KOPT-K1 (cell line): Measurements from ENCODE around the gene DGKQ.

Experiments used
- H3K27ac ChIP-seq: fragments of 200-600 bp; sonication (generic); 2 replicates; pipeline ENCODE4 v1.5.1; 2016; ENCODE audit warnings: antibody characterized with exemption, mild to moderate bottlenecking, low read depth, low read length; ENCODE audit not compliant: poor library complexity, severe bottlenecking
- H3K36me3 ChIP-seq: fragments of 200-600 bp; sonication (generic); 2 replicates; pipeline ENCODE4 v1.5.1; 2017; ENCODE audit warnings: antibody characterized with exemption, mild to moderate bottlenecking, low read length, moderate library complexity; ENCODE audit not compliant: insufficient read depth
- H3K9me3 ChIP-seq: fragments of 200-600 bp; sonication (generic); 2 replicates; pipeline ENCODE4 v1.5.1; 2017; ENCODE audit warnings: antibody characterized with exemption, low read length, mild to moderate bottlenecking; ENCODE audit not compliant: insufficient read depth, poor library complexity, severe bottlenecking

Gene DGKQ

DNA sequence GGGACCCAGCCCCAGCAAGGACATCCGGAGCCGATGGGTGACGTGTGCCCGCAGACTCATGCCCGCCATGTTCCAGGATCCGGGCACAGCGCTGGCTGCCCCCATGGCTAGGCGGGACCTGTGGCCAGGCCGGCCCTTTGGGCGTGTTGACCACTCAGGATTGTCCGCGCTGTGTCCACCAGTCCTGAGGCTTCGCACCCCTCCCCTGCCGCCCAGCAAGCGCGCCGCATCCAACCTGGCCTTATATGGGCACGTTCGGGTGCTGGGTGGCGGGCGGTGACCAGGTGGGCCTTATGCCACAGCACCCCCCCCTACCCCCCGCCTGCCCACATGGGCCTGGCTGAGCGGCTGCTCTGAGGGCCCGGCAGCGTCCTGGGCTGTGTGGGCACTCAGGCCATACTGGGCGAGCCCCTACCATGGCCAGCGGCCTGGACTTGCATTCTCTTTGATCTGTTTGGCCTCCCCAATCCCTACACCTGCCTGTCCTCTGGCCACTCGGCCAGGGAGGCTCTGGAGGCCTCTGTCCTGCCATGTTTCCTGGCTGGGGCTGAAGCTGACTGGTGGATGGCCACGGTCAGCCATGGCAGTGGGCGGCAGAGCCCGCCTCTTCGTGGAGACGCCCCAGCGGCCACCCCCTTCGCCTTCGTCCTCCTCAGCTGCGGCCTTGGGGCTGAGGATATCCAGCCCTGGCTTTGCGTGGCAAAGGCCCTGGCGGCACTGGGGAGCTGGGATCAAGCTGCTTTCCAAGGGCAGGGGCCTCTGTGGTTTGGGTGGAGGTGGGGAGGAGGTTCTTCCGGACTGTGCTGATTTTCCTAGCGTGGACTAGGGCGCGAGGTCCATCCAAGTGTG is 40.1 kb upstream of the DGKQ start:
- Histone ChIP-seq H3K9me3 (no peaks in the 10 kb centered on the region), H3K27ac (no peak overlapping the region), H3K36me3 (no peaks in the 10 kb centered on the region)

GRCh38 chr4:1012034-1012739 is 38.8 kb upstream of the DGKQ start:
- H3K36me3 ChIP-seq: no peaks in the 10 kb centered on the region
- H3K27ac ChIP-seq: no peak overlapping the region
- no peaks in the 10 kb centered on the region for H3K9me3 ChIP-seq

- no peaks in the 10 kb centered on the region for H3K9me3 ChIP-seq
- H3K36me3 ChIP-seq: no peaks in the 10 kb centered on the region
- H3K27ac ChIP-seq: no peak overlapping the region
These were observed 38.3 kb upstream of the DGKQ start for GRCh38 chr4:1011666-1012033.

DNA sequence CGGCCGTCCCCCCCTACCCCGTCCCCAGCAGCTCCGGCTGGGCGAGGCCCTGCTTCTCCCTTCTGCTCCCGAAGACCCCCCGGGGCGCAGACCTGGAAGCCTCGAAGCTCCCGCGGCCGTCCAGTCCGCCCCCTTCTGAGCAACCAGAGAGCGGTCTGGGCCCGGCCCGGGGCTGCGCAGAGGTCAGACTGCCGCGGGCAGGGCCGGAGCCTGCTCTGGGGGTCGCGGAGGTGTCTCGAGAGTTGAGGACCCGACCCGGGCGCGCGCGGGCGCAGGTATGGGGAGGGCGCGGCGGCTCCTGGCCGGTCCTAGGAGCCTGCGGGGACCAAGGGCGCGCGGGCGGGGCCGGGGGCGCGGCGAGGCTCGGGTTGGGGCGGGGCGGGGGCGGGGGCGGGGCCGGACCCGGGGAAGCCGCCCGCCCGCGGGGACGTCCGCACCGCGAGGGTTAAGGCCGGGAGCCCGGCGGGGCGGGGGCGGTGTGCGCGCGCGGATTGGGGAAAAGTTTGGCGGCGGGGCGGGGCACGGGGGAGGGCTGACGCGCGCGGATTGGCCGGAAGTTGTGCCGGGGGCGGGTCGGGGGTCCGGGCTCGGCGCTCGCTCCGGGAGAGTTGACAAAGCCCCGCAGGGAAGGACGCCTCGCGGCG is 37.8 kb upstream of the DGKQ start, which contains the start of gene FGFRL1:
Gene FGFRL1 (plus strand): TSS at position 605 of the 644 bp plus-strand sequence. CDS start 860 bp downstream, outside the sequence.
- H3K36me3 ChIP-seq: no peaks in the 10 kb centered on the region
- no peak within 1 kb of the TSS for H3K27ac ChIP-seq
- no peaks in the 10 kb centered on the region for H3K9me3 ChIP-seq

DNA sequence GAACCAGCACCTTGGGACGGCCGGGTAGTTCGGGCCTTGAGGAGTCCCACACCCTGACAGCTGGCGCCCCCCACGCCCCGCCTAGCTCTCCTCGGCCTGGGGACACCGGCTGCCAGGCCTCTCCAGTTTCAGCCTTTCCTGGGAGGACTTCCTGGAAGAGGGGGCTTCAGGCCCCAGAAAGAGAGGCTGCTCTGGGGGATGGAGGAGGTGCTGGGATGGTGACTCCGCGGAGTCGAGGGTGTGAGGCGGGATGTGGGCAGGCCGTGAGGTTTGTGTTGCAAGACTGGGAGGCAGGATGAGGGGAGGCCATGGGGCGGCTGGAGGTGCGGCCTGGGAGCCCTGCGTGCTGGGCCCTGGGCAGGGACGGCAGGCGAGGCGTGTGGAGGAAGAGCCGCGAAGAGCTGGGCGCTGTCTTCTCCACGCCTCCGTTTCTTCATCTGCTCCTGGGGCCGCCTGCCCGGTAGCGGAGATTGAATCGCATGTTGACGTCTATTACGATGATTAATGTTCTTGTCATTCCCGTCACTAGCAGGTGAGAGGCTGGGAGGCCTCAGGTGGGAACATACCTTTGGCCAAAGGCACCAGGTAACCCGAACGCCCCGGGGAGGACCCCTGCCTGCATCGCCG is 37.1 kb upstream of the DGKQ start:
- no peak overlapping the region for H3K27ac ChIP-seq
- no peaks in the 10 kb centered on the region for H3K36me3 ChIP-seq
- no peaks in the 10 kb centered on the region for H3K9me3 ChIP-seq

GRCh38 chr4:1009542-1010394 is 36.4 kb upstream of the DGKQ start:
- H3K36me3 ChIP-seq: no peaks in the 10 kb centered on the region
- no peak overlapping the region for H3K27ac ChIP-seq
- no peaks in the 10 kb centered on the region for H3K9me3 ChIP-seq

- Histone ChIP-seq H3K36me3 (no peaks in the 10 kb centered on the region), H3K9me3 (no peaks in the 10 kb centered on the region), H3K27ac (no peak overlapping the region)
These were observed 35.6 kb upstream of the DGKQ start for GRCh38 chr4:1008840-1009541.

DNA sequence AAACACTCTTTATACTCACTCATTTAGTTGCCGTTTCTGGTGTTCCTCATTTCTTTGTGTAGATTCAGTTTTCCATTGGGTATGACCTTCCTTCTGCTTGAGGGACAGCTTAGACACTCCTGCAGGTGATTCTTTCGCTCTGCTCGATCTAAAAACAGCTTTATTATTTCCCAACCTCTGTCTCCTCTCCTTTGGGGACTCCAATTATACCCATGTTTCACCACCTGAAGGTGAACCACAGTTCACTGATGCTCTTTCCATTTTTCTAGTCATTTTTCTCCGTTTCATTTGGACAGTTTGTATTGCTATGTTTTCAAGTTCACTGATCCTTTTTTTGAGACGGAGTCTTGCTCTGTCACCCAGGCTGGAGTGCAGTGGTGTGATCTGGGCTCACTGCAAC is 33.5 kb upstream of the DGKQ start:
- Histone ChIP-seq H3K27ac (no peak overlapping the region), H3K9me3 (no peaks in the 10 kb centered on the region), H3K36me3 (no peaks in the 10 kb centered on the region)

DNA sequence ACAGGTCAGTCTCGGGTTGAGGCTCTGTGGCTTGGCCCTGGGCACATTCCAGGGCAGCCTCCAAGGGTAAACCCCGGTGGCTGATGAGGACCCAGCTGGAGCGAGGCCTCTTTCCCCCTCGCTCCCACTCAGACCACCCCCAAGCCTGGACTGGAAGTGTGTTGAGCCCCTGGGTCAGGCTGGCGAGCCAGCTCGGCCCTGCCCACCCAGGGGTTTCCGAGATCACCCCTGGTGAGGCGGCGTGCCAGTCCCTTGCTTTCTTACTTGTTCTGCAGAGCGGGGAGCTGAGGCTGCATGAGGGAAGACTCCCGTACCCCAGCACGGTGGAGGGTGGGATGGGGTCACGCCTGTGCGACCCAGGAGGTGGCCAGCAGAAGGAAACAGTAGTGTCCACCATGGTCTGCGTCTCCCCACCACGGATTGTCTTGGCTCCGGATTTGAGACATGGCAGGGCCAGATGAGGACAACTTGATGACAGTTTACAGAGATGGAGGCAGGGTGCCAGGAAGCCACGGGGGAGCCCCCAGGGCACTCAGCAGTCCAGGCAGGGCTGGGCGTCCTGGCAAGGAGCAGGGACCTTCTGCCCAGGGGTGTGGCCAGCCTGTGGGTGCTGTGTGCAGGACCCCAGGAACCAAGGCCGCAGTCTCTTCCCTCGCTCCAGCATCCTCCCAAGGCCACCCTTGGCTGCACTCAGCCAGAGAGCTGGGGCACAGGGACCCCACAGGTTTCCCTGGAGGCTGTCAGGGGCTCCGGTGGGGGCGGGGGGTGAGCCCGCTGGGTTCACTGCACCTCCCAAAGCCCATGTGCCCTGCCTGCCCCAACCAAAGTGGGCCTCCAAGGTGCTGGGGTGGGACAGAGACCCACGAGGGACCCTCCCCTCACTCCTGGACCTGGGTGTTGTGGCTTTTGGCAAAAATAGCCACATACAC is 31.5 kb upstream of the DGKQ start:
- H3K9me3 ChIP-seq: no peaks in the 10 kb centered on the region
- H3K27ac ChIP-seq: no peak overlapping the region
- no peaks in the 10 kb centered on the region for H3K36me3 ChIP-seq

- no peaks in the 10 kb centered on the region for H3K36me3 ChIP-seq
- H3K9me3 ChIP-seq: no peaks in the 10 kb centered on the region
- H3K27ac ChIP-seq: no peak overlapping the region
These were observed 30.7 kb upstream of the DGKQ start for GRCh38 chr4:1004071-1004418.

GRCh38 chr4:1003271-1004070 is 30.1 kb upstream of the DGKQ start:
- Histone ChIP-seq H3K27ac (no peak overlapping the region), H3K9me3 (no peaks in the 10 kb centered on the region), H3K36me3 (no peaks in the 10 kb centered on the region)

- no peaks in the 10 kb centered on the region for H3K9me3 ChIP-seq
These were observed 29.4 kb upstream of the DGKQ start for GRCh38 chr4:1002631-1003251.

More at GRCh38 chr4:1002631-1003251, 29.4 kb upstream of the DGKQ start:
- no peak overlapping the region for H3K27ac ChIP-seq
- no peaks in the 10 kb centered on the region for H3K36me3 ChIP-seq
